ENCODE data around the gene MYH4. TPM values are rescaled to one million over a fixed set of nuclear protein-coding genes. Genes with fewer than 3 reads are reported as not detected.

The MYH4 gene
- total and polyA plus RNA-seq, 12 donors = not detected

GRCh38 chr17:10439816-10440215 is 29.5 kb downstream of the MYH4 start:
- TF ChIP-seq POLR2A (IDR thresholded peaks at IDR 0.05) = no peak
- no peak for TF ChIP-seq CTCF (IDR thresholded peaks at IDR 0.05)
- no peaks in the 10 kb centered on the region for H3K9me3 ChIP-seq (replicated peaks in 1 of 3)
- H3K4me1 ChIP-seq (replicated peaks in 1 of 2) = no peaks in the 10 kb centered on the region
- DNase-seq = no peak
- peaks cover 6% of the 10 kb centered on the region for H3K27me3 ChIP-seq
- H3K36me3 ChIP-seq (replicated peaks in 1 of 2) = no peaks in the 10 kb centered on the region
- WGBS, 4 donors = 50 to 57% (median 53%) methylated on average over 1 of the region's 1 CpG
- H3K4me3 ChIP-seq = no peak overlapping the region
- intact Hi-C loops (cut with DNase I) = no loop called here
- H3K27ac ChIP-seq = no peak overlapping the region

GRCh38 chr17:10435096-10435495 is 34.3 kb downstream of the MYH4 start:
- H3K27me3 ChIP-seq = peaks cover 6% of the 10 kb centered on the region
- DNase-seq = no peak
- H3K27ac ChIP-seq = no peak overlapping the region
- TF ChIP-seq POLR2A (IDR thresholded peaks at IDR 0.05) (no peak), CTCF (IDR thresholded peaks at IDR 0.05) (no peak)
- WGBS, 4 donors = 51 to 67% (median 64%) methylated on average over 2 to 3 of the region's 3 CpGs
- H3K4me3 ChIP-seq = no peak overlapping the region
- intact Hi-C loops (cut with DNase I) = no loop called here
- no peaks in the 10 kb centered on the region for H3K36me3 ChIP-seq (replicated peaks in 1 of 2)
- H3K4me1 ChIP-seq (replicated peaks in 1 of 2) = no peaks in the 10 kb centered on the region
- H3K9me3 ChIP-seq (replicated peaks in 1 of 3) = no peaks in the 10 kb centered on the region

- WGBS, 4 donors = 68 to 85% (median 77%) methylated on average over 2 of the region's 2 CpGs
- no peak for TF ChIP-seq CTCF (IDR thresholded peaks at IDR 0.05)
- intact Hi-C loops (cut with DNase I) = no loop called here
Measured at GRCh38 chr17:10429421-10430045, 39.8 kb downstream of the MYH4 start.

DNA sequence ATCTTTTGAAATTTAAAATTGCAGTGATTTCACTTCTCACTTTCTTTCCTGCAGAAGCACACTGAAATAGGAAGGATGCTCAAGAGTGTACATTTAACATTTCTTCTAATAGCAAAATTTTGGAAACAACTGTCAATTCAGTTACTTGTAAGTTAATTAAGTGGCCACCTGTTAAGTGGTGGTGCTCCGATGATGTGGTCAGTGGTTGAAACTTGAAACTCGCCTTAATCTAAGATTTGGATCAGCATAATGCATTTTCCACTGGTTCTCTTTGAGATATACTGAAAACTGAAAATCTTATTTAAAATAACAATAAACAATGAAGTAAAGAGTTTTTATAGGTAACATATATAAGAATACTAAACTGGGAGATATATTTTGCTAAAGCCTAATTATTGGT is 40.6 kb downstream of the MYH4 start:
- Histone ChIP-seq H3K4me1 (replicated peaks in 1 of 2) (no peaks in the 10 kb centered on the region), H3K36me3 (replicated peaks in 1 of 2) (no peaks in the 10 kb centered on the region), H3K27me3 (no peaks in the 10 kb centered on the region), H3K9me3 (replicated peaks in 1 of 3) (no peaks in the 10 kb centered on the region), H3K4me3 (no peak overlapping the region), H3K27ac (no peak overlapping the region)
- TF ChIP-seq CTCF (IDR thresholded peaks at IDR 0.05) (no peak), POLR2A (IDR thresholded peaks at IDR 0.05) (no peak)
- 72 to 83% (median 80%) methylated on average over 2 of the region's 2 CpGs for WGBS, 4 donors
- intact Hi-C loops (cut with DNase I) = no loop called here
- DNase-seq = no peak

More at GRCh38 chr17:10429421-10430045, 39.8 kb downstream of the MYH4 start:
- Histone ChIP-seq H3K36me3 (replicated peaks in 1 of 2) (no peaks in the 10 kb centered on the region), H3K27ac (no peak overlapping the region), H3K27me3 (no peaks in the 10 kb centered on the region), H3K9me3 (replicated peaks in 1 of 3) (no peaks in the 10 kb centered on the region), H3K4me1 (replicated peaks in 1 of 2) (no peaks in the 10 kb centered on the region), H3K4me3 (no peak overlapping the region)
- no peak for DNase-seq

Measured in adrenal gland (tissue), 12 donors.